NCI-H1092 treated with DMSO at 0.1 percent for 48 hours (cell line): ENCODE measurements around the gene POMGNT1.

Source experiments
- DNase-seq: peaks from one replicate; lab custom pipeline; 2025; lab: John Stamatoyannopoulos, UW

Gene POMGNT1

GRCh38 chr1:46210561-46210960 is 12.3 kb upstream of the POMGNT1 start:
- DNase-seq: no peak

GRCh38 chr1:46206399-46206798 is 8.2 kb upstream of the POMGNT1 start:
- no peak for DNase-seq

- no peak for DNase-seq
Measured at GRCh38 chr1:46205791-46206190, 7.6 kb upstream of the POMGNT1 start.

GRCh38 chr1:46205141-46205540 is 6.9 kb upstream of the POMGNT1 start:
- DNase-seq: no peak

GRCh38 chr1:46204406-46204742 is 6.1 kb upstream of the POMGNT1 start:
- no peak for DNase-seq

- DNase-seq: no peak
Measured at GRCh38 chr1:46203738-46204405, 5.6 kb upstream of the POMGNT1 start.

GRCh38 chr1:46199233-46199749 is 1.1 kb upstream of the POMGNT1 start:
- no peak for DNase-seq

- no peak for DNase-seq
Measured at GRCh38 chr1:46197560-46197963, 672 bp downstream of the POMGNT1 start.

GRCh38 chr1:46196609-46197008 is 1.6 kb downstream of the POMGNT1 start:
- no peak for DNase-seq

GRCh38 chr1:46194641-46195193 is 3.5 kb downstream of the POMGNT1 start:
- no peak for DNase-seq

GRCh38 chr1:46193984-46194570 is 4.2 kb downstream of the POMGNT1 start:
- no peak for DNase-seq

GRCh38 chr1:46193285-46193684 is 4.9 kb downstream of the POMGNT1 start:
- DNase-seq: no peak

- DNase-seq: no peak
Measured at GRCh38 chr1:46192171-46192570, 6.1 kb downstream of the POMGNT1 start.

GRCh38 chr1:46191033-46191701 is 7.1 kb downstream of the POMGNT1 start:
- no peak for DNase-seq

- DNase-seq: no peak
Measured at GRCh38 chr1:46190539-46190938, 7.7 kb downstream of the POMGNT1 start.

- no peak for DNase-seq
Measured at GRCh38 chr1:46188295-46189030, 9.8 kb downstream of the POMGNT1 start.

- no peak for DNase-seq
Measured at GRCh38 chr1:46187106-46187869, 10.9 kb downstream of the POMGNT1 start.

GRCh38 chr1:46186076-46186475 is 12.2 kb downstream of the POMGNT1 start:
- DNase-seq: no peak

GRCh38 chr1:46184920-46185658 is 13.1 kb downstream of the POMGNT1 start:
- no peak for DNase-seq

GRCh38 chr1:46183926-46184557 is 14.2 kb downstream of the POMGNT1 start:
- no peak for DNase-seq
